Fibroblast of mammary gland (primary cell): Measurements from ENCODE around the gene CORO2A.

Experiments
- DNase-seq: peaks from one replicate; pipeline ENCODE4 v3.0.0-alpha.2; 2010; ENCODE audit warnings: low read depth
- H3K4me3 ChIP-seq: 2 replicates; pipeline ENCODE4 v1.5.1; 2011; ENCODE audit warnings: low read depth, mild to moderate bottlenecking, low read length, moderate library complexity; ENCODE audit not compliant: control insufficient read depth
- CTCF ChIP-seq: conservative IDR thresholded peaks from 2 replicates; pipeline ENCODE4 v1.5.1; 2011; ENCODE audit warnings: low read depth, low read length, inconsistent platforms; ENCODE audit not compliant: control insufficient read depth, insufficient read depth

CORO2A gene

GRCh38 chr9:98229090-98229395, 36.6 kb upstream of the CORO2A start:
- H3K4me3 ChIP-seq, result no peak overlapping the region
- no peak for DNase-seq
- TF ChIP-seq CTCF, result no peak

- no peak for DNase-seq
- no peak overlapping the region for H3K4me3 ChIP-seq
Observed at GRCh38 chr9:98228392-98229089, 36.1 kb upstream of the CORO2A start.

GRCh38 chr9:98227883-98228282, 35.4 kb upstream of the CORO2A start:
- no peak overlapping the region for H3K4me3 ChIP-seq
- TF ChIP-seq CTCF, result no peak
- no peak for DNase-seq

More at GRCh38 chr9:98228392-98229089, 36.1 kb upstream of the CORO2A start:
- TF ChIP-seq CTCF, result no peak

GRCh38 chr9:98226957-98227356, 34.5 kb upstream of the CORO2A start:
- DNase-seq, result no peak
- no peak overlapping the region for H3K4me3 ChIP-seq
- no peak for TF ChIP-seq CTCF

- TF ChIP-seq CTCF, result no peak
- H3K4me3 ChIP-seq, result no peak overlapping the region
- peak; percentile 53 for DNase-seq
Observed at GRCh38 chr9:98226516-98226915, 34.1 kb upstream of the CORO2A start.

- no peak for DNase-seq
- H3K4me3 ChIP-seq, result no peak overlapping the region
- TF ChIP-seq CTCF, result no peak
Observed at GRCh38 chr9:98225015-98225442, 32.6 kb upstream of the CORO2A start.

- TF ChIP-seq CTCF, result no peak
- H3K4me3 ChIP-seq, result no peak overlapping the region
- DNase-seq, result peak; percentile 95
Observed at GRCh38 chr9:98222885-98223691, 30.7 kb upstream of the CORO2A start.
